K562 (cell line): ENCODE data around the gene ZKSCAN1. TPM values are rescaled to one million over a fixed set of nuclear protein-coding genes. Genes with fewer than 3 reads are reported as not detected.
A peak's percentile ranks its signal among the peaks of the same experiment; 100 is the strongest.

Experiments
- ATAC-seq: fragments of 200-7000 bp; cut with Tn5 transposase; 3 replicates; pipeline ENCODE4 v1.9.1; 2020; ENCODE audit warnings: moderate library complexity
- BruUV-seq: library from RNA; stranded (reverse); fragments of 400-500 nt; replicated peaks from 2 replicates; lab custom pipeline; 2021; lab: Mats Ljungman, UMichigan
- CTCF ChIA-PET: fragments of 300-600 bp; formaldehyde crosslinking; extraction: SDS; loops from one replicate; lab custom pipeline; 2021; ENCODE audit warnings: low intra/inter-chr PET ratio; lab: Yijun Ruan, JAX
- POLR2A ChIA-PET: fragments of 300-600, 350-650 bp; sonication (Branson Sonifier 250); formaldehyde crosslinking; extraction: SDS; loops from one replicate; lab custom pipeline; 2021; ENCODE audit warnings: antibody characterized with exemption, inconsistent platforms; lab: Yijun Ruan, JAX
- DNase-seq, 4 experiments: peaks; one replicate each; pipeline versions ENCODE4 v3.0.0 to v3.0.0-alpha.2; 2011 to 2018; ENCODE audit warnings: low spot score in 3 of 4, mixed read lengths in 3 of 4; ENCODE audit errors: extremely low read depth in 1 of 4
- FAIRE-seq: peaks from 2 replicates; lab custom pipeline; 2011; peaks lifted over from hg19 to GRCh38; lab: Jason Lieb, UNC
- H2AFZ ChIP-seq: 2 replicates; pipeline ENCODE4 v1.6.0; 2011; ENCODE audit warnings: low read depth, low read length, control low read depth, inconsistent platforms
- H3K27ac ChIP-seq: fragments of 200-600 bp; 3 replicates; pipeline ENCODE4 v1.8.0; 2011; ENCODE audit warnings: low read depth, mild to moderate bottlenecking, control low read depth, inconsistent platforms, low read length, moderate library complexity, mixed read lengths; ENCODE audit errors: extremely low read depth
- H3K27me3 ChIP-seq, 2 experiments: fragments of 300-600 bp in 1 of 2; 2 replicates in 1 of 2; 3 replicates in 1 of 2; pipeline versions ENCODE4 v1.6.0 to v1.8.0; 2011; ENCODE audit warnings: inconsistent platforms in 2 of 2, low read length in 2 of 2, mild to moderate bottlenecking in 1 of 2, mixed read lengths in 1 of 2, moderate library complexity in 1 of 2; ENCODE audit not compliant: control insufficient read depth in 2 of 2, insufficient read depth in 2 of 2
- H3K36me3 ChIP-seq: fragments of 300-600 bp; 3 replicates; pipeline ENCODE4 v1.8.0; 2011; ENCODE audit warnings: mild to moderate bottlenecking, low read length, inconsistent platforms; ENCODE audit not compliant: control insufficient read depth, insufficient read depth
- H3K4me1 ChIP-seq, 2 experiments: fragments of 200-600 bp in 1 of 2; replicated peaks in 1 of 2; 2 replicates in 1 of 2; 3 replicates in 1 of 2; pipeline versions ENCODE4 v1.5.1 to v1.8.0; 2011; ENCODE audit warnings: inconsistent platforms in 2 of 2, low read length in 2 of 2, mild to moderate bottlenecking in 1 of 2, mixed read lengths in 1 of 2, moderate library complexity in 1 of 2; ENCODE audit not compliant: control insufficient read depth in 2 of 2, insufficient read depth in 2 of 2
- H3K4me2 ChIP-seq: 2 replicates; pipeline ENCODE4 v1.6.1; 2011; ENCODE audit warnings: low read length, control low read depth, inconsistent platforms, mixed read lengths; ENCODE audit not compliant: insufficient read depth
- H3K4me3 ChIP-seq: fragments of 200-600 bp; sonication (generic), shearing (Covaris generic); 2 replicates; pipeline ENCODE4 v1.5.1; 2016; ENCODE audit warnings: control low read depth, inconsistent platforms
- H3K79me2 ChIP-seq: fragments of 200-600 bp; 3 replicates; pipeline ENCODE4 v1.8.0; 2011; ENCODE audit warnings: low read length, inconsistent platforms; ENCODE audit not compliant: control insufficient read depth, insufficient read depth
- H3K9ac ChIP-seq, 2 experiments: 2 replicates each; pipeline versions ENCODE4 v1.6.0 to v1.6.1; 2011; ENCODE audit warnings: low read depth in 2 of 2, low read length in 2 of 2, control low read depth in 1 of 2, inconsistent platforms in 1 of 2, mild to moderate bottlenecking in 1 of 2, mixed read lengths in 1 of 2; ENCODE audit not compliant: insufficient read depth in 1 of 2
- H3K9me1 ChIP-seq: one replicate; pipeline ENCODE4 v1.6.0; 2011; ENCODE audit warnings: inconsistent platforms, mild to moderate bottlenecking, low read length, moderate library complexity; ENCODE audit not compliant: control insufficient read depth, insufficient read depth
- H3K9me3 ChIP-seq: replicated peaks from 2 replicates; pipeline ENCODE4 v1.5.1; 2011; ENCODE audit warnings: low read depth, low read length, inconsistent platforms; ENCODE audit not compliant: control insufficient read depth, insufficient read depth
- H4K20me1 ChIP-seq: replicated peaks from 2 replicates; pipeline ENCODE4 v1.6.1; 2011; ENCODE audit warnings: low read length, inconsistent platforms, mixed read lengths; ENCODE audit not compliant: control insufficient read depth, insufficient read depth
- ASH1L ChIP-seq: fragments of 450-650 bp; IDR thresholded peaks from 2 replicates; pipeline ENCODE4 v1.6.1; 2018; ENCODE audit warnings: borderline replicate concordance, mild to moderate bottlenecking, low read depth; ENCODE audit not compliant: partially characterized antibody
- FOXK1 ChIP-seq: sonication (generic); formaldehyde crosslinking; IDR thresholded peaks from 2 replicates; pipeline ENCODE4 v1.8.0; 2022; ENCODE audit warnings: missing genetic modification reagents, mild to moderate bottlenecking, borderline replicate concordance
- MBD2 ChIP-seq: sonication (generic); IDR thresholded peaks from 2 replicates; pipeline ENCODE4 v1.6.1; 2016; ENCODE audit warnings: low read depth, borderline replicate concordance
- MCM7 ChIP-seq, 2 experiments: fragments of 450-650 bp; IDR thresholded peaks; 2 replicates each; pipeline ENCODE4 v1.6.1; 2016 to 2018
- MEF2A ChIP-seq: IDR thresholded peaks from 2 replicates; pipeline ENCODE4 v1.6.1; 2011; ENCODE audit warnings: low read depth, mild to moderate bottlenecking, low read length, moderate library complexity; ENCODE audit not compliant: control insufficient read depth
- MYBL2 ChIP-seq, 2 experiments: fragments of 450-650 bp in 1 of 2; sonication (generic) in 1 of 2; formaldehyde crosslinking in 1 of 2; IDR thresholded peaks; 2 replicates each; pipeline versions ENCODE4 v1.6.1 to v1.8.1; 2017 to 2022; ENCODE audit warnings: borderline replicate concordance in 1 of 2, inconsistent platforms in 1 of 2, low read depth in 1 of 2, mild to moderate bottlenecking in 1 of 2, missing genetic modification reagents in 1 of 2, moderate library complexity in 1 of 2
- SMAD2 ChIP-seq: fragments of 150-350 bp; IDR thresholded peaks from 2 replicates; pipeline ENCODE4 v1.6.1; 2014; ENCODE audit warnings: low read depth, mild to moderate bottlenecking, low read length
- SP2 ChIP-seq: IDR thresholded peaks from 2 replicates; pipeline ENCODE4 v1.6.1; 2011; ENCODE audit warnings: mild to moderate bottlenecking, low read depth, low read length, moderate library complexity; ENCODE audit not compliant: poor library complexity, severe bottlenecking; ENCODE audit errors: extremely low read depth
- WGBS: fragments of 100-300 bp; shearing (Covaris generic); methylation state at CpG from one replicate; pipeline ENCODE4 v1.1.6; 2016; ENCODE audit warnings: low coverage, mixed read lengths; ENCODE audit not compliant: insufficient coverage; ENCODE audit errors: missing lambda C conversion rate; 5-methylcytosine and 5-hydroxymethylcytosine counted together
- in situ Hi-C: fragments of 300-500 bp; cut with MboI; formaldehyde crosslinking; loops from 4 replicates; pipeline ENCODE4 v1.15.0; 2018; ENCODE audit warnings: inconsistent platforms, mixed read lengths
- intact Hi-C: fragments of 100-400 bp; cut with micrococcal nuclease; formaldehyde crosslinking; loops from 2 replicates; pipeline ENCODE4 v1.14.2; 2022
- polyA plus RNA-seq, 8 experiments: library from polyadenylated mRNA; depleted of rRNA in 4 of 8; stranded (reverse) in 5 of 8; unstranded in 3 of 8; fragments of >200 nt; fragmentation: Nextera tagmentation in 2 of 8; fragmentation: Illumina TruSeq in 1 of 8; extraction: Ambion mirVana in 2 of 8; extraction: Trizol in 1 of 8; gene quantifications; 2 replicates each; pipeline versions ENCODE4 v1.2.1 to v1.2.3, GENCODE V29; 2011 to 2014; ENCODE audit warnings: inconsistent platforms in 1 of 8, missing spikeins in 1 of 8
- total RNA-seq, 7 experiments: library from RNA; depleted of rRNA in 6 of 7; stranded (reverse); fragments of >200 nt in 6 of 7; fragmentation: Illumina TruSeq in 2 of 7; extraction: Trizol in 2 of 7; gene quantifications; 2 replicates each; pipeline versions ENCODE4 v1.2.1 to v1.2.3, GENCODE V29; 2011 to 2021; ENCODE audit warnings: low replicate concordance in 1 of 7

ZKSCAN1 gene
- total and polyA plus RNA-seq, 9 of the 15 experiments (the other 6 are each of a cell fraction or from before 2014, with no cell fraction given): 5.3 to 43.0 (median 23.2) TPM

DNA sequence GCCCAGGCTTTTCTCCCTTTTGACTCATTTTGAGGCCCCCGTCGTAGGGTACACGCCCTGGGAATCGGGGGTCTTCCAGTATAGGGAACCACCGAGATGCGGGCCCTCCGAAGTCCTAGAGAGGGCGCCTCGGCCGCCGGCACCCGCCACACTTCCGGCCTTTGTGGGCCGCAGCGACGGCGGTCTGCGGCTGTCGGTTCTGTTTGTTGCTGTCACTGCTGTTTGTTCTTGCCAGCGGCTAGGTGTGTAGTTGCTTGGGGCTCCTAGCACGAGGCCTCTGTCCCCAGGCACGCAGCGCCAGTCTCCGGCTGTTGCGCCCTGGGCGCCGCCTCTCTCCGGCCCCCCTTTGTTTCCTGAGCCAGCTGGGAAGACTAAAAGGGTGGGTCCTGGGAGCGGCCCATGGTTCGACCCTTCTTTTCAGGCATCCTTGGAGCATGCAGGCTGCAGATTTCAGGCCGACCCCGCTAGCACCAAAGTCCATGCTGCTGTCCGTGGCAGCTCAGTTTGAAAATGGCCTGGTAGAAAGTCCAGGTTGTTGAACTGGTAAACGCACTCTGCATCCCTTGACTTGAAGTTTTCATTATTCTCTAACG, 17.8 kb upstream of the ZKSCAN1 start:
- H3K79me2 ChIP-seq: no peaks in the 10 kb centered on the region
- H3K4me1 ChIP-seq: peaks cover 2 to 13% of the 10 kb centered on the region in 2 experiments; a peak in 3 of 5 replicates
- no peaks in the 10 kb centered on the region for H3K9me3 ChIP-seq
- no peak for DNase-seq
- in situ Hi-C loops: loop anchor here (10.0 kb wide), 1 partner anchor 217 kb away; the partner anchor contains the start of gene PVRIG
- H3K4me2 ChIP-seq: no peak overlapping the region
- H3K27ac ChIP-seq: no peak overlapping the region
- H3K36me3 ChIP-seq: no peaks in the 10 kb centered on the region
- WGBS: 56% methylated on average over 33 of the region's 35 CpGs
- no peak overlapping the region for H2AFZ ChIP-seq
- BruUV-seq: no TSS peak
- CTCF ChIA-PET: no interaction called here
- FAIRE-seq: no peak
- H3K4me3 ChIP-seq: no peak overlapping the region
- POLR2A ChIA-PET: interaction anchor here (0.6 to 0.7 kb wide), 2 partner anchors 40 to 82 kb away, joined by 3 read pairs; no protein-coding TSS in a partner anchor
- ATAC-seq: no peak
- no peaks in the 10 kb centered on the region for H3K9me1 ChIP-seq
- H4K20me1 ChIP-seq: no peaks in the 10 kb centered on the region
- no peak overlapping the region; a peak in 1 of 4 replicates for H3K9ac ChIP-seq
- TF ChIP-seq ASH1L (no peak), FOXK1 (CRISPR knock-in tag) (no peak), SMAD2 (no peak), SP2 (peak; percentile 19), MCM7 (IDR thresholded peaks at IDR 0.05) (no peak), MYBL2 (IDR thresholded peaks at IDR 0.05; ENCODE audit: low read depth) (no peak), MYBL2 (CRISPR knock-in tag; IDR thresholded peaks at IDR 0.05; ENCODE audit: borderline replicate concordance) (no peak), MEF2A (no peak), MBD2 (no peak)
- intact Hi-C loops: loop anchor here (10.0 kb wide), 1 partner anchor 217 kb away; the partner anchor contains the start of gene PVRIG
- H3K27me3 ChIP-seq: peaks cover 25 to 40% of the 10 kb centered on the region in 2 experiments; a peak in 4 of 5 replicates
